H1 (cell line): ENCODE data around the gene FAM53B. TPM values are rescaled to one million over a fixed set of nuclear protein-coding genes. Genes with fewer than 3 reads are reported as not detected.

Experiments used
- polyA plus RNA-seq, 7 experiments: library from polyadenylated mRNA; depleted of rRNA in 3 of 7; stranded (reverse) in 5 of 7; unstranded in 2 of 7; fragments of >200 nt in 5 of 7; fragments of 200-250 nt in 2 of 7; gene quantifications; 1 replicate in 5 of 7; 2 replicates in 1 of 7; 4 replicates in 1 of 7; pipeline versions ENCODE4 v1.2.1 to v1.2.3, GENCODE V29; 2011 to 2013; ENCODE audit warnings: missing spikeins in 2 of 7, mixed read lengths in 2 of 7
- total RNA-seq: library from RNA; stranded (reverse); fragmentation: NEBNext Ultra II Directional; extraction: Animal tissue kit (Norgen Biotek cat#: 25700); gene quantifications from 2 replicates; pipeline ENCODE4 v1.2.1, GENCODE V29; 2021
- TF ChIP-seq, protein P1 (sequence below): fragments of 300-600 bp; sonication (generic); IDR thresholded peaks from 2 replicates; pipeline ENCODE4 v1.7.1; 2012; ENCODE audit warnings: low read length, moderate library complexity, mild to moderate bottlenecking, inconsistent platforms; ENCODE audit not compliant: insufficient replicate concordance

The FAM53B gene
- total and polyA plus RNA-seq, 2 of the 8 experiments (the other 6 are each of a cell fraction or from before 2014, with no cell fraction given): 5.3 to 14.4 TPM

DNA sequence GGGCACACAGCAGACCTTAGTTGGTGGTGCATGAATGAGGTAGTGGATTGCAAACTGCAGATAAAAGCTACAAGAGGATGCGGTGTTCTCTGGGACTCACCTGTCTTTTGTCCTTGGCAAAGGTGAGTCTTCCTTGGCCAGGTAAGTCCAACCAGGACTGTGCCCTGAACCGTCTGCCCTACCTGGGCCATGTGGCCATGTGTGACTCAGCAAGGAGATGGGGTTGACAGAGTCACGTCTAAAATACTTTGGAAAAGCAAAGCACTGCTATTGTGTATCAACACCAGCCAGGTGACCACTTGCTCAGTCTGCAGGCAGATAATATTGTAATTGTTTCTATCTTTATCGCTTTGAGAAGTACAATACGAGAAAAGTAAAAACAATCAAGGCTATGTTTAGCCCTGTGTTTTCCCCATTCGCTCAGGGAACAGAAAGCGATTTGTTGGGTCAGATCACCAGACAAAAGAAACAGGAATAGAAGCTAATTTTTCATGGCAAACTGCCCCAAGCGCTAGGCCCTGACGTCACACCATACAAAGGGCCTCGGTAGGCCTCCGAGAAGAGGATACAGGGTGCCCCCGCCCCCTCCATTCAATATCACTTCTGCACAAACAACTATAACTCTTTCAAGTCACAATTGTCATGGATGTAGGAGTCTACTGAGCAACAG lies 57.3 kb downstream of the FAM53B start (continued):
- TF ChIP-seq, protein P1, sequence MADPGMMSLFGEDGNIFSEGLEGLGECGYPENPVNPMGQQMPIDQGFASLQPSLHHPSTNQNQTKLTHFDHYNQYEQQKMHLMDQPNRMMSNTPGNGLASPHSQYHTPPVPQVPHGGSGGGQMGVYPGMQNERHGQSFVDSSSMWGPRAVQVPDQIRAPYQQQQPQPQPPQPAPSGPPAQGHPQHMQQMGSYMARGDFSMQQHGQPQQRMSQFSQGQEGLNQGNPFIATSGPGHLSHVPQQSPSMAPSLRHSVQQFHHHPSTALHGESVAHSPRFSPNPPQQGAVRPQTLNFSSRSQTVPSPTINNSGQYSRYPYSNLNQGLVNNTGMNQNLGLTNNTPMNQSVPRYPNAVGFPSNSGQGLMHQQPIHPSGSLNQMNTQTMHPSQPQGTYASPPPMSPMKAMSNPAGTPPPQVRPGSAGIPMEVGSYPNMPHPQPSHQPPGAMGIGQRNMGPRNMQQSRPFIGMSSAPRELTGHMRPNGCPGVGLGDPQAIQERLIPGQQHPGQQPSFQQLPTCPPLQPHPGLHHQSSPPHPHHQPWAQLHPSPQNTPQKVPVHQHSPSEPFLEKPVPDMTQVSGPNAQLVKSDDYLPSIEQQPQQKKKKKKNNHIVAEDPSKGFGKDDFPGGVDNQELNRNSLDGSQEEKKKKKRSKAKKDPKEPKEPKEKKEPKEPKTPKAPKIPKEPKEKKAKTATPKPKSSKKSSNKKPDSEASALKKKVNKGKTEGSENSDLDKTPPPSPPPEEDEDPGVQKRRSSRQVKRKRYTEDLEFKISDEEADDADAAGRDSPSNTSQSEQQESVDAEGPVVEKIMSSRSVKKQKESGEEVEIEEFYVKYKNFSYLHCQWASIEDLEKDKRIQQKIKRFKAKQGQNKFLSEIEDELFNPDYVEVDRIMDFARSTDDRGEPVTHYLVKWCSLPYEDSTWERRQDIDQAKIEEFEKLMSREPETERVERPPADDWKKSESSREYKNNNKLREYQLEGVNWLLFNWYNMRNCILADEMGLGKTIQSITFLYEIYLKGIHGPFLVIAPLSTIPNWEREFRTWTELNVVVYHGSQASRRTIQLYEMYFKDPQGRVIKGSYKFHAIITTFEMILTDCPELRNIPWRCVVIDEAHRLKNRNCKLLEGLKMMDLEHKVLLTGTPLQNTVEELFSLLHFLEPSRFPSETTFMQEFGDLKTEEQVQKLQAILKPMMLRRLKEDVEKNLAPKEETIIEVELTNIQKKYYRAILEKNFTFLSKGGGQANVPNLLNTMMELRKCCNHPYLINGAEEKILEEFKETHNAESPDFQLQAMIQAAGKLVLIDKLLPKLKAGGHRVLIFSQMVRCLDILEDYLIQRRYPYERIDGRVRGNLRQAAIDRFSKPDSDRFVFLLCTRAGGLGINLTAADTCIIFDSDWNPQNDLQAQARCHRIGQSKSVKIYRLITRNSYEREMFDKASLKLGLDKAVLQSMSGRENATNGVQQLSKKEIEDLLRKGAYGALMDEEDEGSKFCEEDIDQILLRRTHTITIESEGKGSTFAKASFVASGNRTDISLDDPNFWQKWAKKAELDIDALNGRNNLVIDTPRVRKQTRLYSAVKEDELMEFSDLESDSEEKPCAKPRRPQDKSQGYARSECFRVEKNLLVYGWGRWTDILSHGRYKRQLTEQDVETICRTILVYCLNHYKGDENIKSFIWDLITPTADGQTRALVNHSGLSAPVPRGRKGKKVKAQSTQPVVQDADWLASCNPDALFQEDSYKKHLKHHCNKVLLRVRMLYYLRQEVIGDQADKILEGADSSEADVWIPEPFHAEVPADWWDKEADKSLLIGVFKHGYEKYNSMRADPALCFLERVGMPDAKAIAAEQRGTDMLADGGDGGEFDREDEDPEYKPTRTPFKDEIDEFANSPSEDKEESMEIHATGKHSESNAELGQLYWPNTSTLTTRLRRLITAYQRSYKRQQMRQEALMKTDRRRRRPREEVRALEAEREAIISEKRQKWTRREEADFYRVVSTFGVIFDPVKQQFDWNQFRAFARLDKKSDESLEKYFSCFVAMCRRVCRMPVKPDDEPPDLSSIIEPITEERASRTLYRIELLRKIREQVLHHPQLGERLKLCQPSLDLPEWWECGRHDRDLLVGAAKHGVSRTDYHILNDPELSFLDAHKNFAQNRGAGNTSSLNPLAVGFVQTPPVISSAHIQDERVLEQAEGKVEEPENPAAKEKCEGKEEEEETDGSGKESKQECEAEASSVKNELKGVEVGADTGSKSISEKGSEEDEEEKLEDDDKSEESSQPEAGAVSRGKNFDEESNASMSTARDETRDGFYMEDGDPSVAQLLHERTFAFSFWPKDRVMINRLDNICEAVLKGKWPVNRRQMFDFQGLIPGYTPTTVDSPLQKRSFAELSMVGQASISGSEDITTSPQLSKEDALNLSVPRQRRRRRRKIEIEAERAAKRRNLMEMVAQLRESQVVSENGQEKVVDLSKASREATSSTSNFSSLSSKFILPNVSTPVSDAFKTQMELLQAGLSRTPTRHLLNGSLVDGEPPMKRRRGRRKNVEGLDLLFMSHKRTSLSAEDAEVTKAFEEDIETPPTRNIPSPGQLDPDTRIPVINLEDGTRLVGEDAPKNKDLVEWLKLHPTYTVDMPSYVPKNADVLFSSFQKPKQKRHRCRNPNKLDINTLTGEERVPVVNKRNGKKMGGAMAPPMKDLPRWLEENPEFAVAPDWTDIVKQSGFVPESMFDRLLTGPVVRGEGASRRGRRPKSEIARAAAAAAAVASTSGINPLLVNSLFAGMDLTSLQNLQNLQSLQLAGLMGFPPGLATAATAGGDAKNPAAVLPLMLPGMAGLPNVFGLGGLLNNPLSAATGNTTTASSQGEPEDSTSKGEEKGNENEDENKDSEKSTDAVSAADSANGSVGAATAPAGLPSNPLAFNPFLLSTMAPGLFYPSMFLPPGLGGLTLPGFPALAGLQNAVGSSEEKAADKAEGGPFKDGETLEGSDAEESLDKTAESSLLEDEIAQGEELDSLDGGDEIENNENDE: no peak
